HG03045 (cell line): Measurements from ENCODE around the gene BMERB1.
"Not testable (repeated sequence)": the region's sequence is repeated elsewhere in the genome, so short reads cannot be mapped to it uniquely, and the experiment has no call there.

Experiments
- ATAC-seq: cut with Tn5 transposase; IDR thresholded peaks from one replicate; pipeline ENCODE4 v1.9.1; 2021; ENCODE audit warnings: mild to moderate bottlenecking, moderate library complexity; ENCODE audit not compliant: unreplicated experiment

The BMERB1 gene

GRCh38 chr16:15422222-15422621, 12.2 kb upstream of the BMERB1 start:
- no peak for ATAC-seq

- ATAC-seq = no peak
These were observed 8.5 kb upstream of the BMERB1 start for GRCh38 chr16:15425861-15426260.

- ATAC-seq = no peak
These were observed 7.6 kb upstream of the BMERB1 start for GRCh38 chr16:15426796-15427195.

GRCh38 chr16:15427648-15428239, 6.6 kb upstream of the BMERB1 start:
- ATAC-seq = no peak

- not testable (repeated sequence) for ATAC-seq
These were observed 3.5 kb upstream of the BMERB1 start for GRCh38 chr16:15430884-15431283.

DNA sequence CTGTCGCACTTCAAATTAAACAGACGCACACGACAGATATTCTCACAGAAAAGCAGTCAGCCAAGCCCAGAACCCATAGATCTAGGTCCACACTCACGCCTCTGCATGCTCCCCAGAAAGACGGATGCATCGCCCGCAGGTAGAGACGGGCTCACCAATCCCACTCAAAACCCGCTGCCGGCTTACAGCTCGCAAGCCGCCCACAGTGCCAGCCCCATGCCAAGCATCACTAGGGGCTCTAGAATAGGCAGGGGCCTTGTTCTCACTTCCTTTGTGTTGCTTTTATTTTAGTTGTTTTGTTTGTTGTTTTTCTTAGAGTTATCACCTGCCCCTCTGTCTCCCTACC, 336 bp upstream of the BMERB1 start:
- no peak for ATAC-seq

DNA sequence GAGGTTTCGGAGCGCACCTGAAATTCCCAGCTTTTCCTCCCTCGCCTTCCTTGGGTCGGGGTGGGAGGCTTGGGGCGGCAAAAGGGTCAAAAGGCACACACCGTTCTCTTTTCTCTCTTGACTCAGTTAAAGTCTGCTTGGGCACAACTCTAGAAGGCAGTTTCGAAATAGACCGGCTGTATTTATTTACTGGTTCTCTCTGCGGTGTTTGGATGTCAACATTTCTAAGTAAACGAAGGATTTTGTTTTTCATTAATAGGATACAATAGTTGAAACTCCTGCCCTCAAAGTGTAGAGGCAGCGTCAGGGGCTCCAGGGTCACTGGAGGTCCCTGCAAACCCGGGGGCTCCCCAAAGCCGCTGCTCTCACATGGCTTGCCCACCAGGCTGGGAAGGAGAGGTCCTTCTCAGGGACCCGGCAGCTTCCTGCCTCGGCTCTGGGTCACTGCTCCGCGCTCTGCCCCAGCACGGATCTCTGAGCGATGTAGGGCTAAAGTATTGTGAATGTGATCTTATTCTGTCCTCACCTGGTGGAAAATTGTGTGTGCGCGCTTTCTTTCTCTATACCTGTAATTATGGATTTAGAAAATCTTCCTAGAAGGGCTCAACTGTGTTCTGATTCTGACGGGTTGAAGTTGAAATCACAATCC, 952 bp downstream of the BMERB1 start:
- no peak for ATAC-seq

GRCh38 chr16:15439102-15439501, 4.7 kb downstream of the BMERB1 start:
- no peak for ATAC-seq

DNA sequence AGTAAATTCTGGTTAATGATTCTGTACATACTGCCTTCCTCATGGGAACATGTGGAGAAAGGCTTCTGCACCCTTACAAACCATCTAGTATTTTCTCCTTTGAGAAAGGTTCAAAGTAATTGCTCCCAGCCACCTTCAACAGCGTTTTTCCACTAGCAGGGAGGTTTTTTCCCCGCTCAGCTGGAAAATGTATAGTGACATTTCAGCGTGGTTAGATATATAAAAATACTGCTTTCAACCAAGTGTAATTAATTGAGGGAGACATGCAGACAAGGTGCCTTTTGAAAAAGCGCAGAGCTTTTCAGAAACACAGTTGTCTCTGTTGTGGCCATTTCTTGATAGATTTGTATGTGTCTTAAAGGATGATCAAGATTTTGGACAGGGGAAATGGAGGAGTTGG, 5.1 kb downstream of the BMERB1 start:
- no peak for ATAC-seq

DNA sequence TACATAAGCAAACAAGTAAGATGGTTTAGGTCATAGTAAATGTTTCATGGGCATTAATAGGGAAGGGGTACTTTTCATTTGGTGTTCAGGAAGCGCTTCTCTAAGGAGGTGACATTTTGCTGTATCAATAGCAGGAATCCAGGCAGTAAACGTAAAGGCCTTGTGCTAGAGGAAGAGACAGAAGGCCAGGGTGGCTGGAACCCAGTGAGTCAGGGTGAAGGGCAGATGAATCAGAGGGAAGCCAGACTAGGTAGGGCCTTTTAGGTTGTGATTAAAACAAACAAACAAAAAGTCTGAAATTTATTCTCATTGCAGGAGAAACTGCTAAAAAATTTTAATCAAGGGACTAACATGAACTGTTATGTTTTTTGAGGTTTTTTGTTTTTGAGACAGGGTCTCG, 6.5 kb downstream of the BMERB1 start:
- ATAC-seq = no peak

- not testable (repeated sequence) for ATAC-seq
These were observed 7.8 kb downstream of the BMERB1 start for GRCh38 chr16:15442140-15442539.

DNA sequence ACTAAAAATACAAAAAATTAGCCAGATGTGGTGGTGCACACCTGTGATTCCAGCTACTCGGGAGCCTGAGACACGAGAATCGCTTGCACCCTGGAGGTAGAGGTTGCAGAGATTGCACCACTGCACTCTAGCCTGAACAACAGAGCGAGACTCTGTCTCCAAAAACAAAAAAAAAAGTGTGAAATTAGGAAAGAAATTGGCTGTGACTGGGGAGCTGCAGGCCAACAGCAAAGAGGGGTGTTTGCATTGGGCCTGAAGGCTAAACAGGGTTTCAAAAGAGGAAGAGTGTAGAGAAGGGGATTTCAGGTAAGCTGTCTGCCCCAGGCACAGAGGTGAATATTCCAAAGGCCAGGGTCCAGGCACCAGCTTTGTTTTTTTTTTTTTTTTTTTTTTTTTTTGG, 9.4 kb downstream of the BMERB1 start:
- no peak for ATAC-seq

- no peak for ATAC-seq
These were observed 9.9 kb downstream of the BMERB1 start for GRCh38 chr16:15444264-15444663.

- ATAC-seq = no peak
These were observed 11.1 kb downstream of the BMERB1 start for GRCh38 chr16:15445450-15445849.

GRCh38 chr16:15446901-15447300, 12.5 kb downstream of the BMERB1 start:
- no peak for ATAC-seq

DNA sequence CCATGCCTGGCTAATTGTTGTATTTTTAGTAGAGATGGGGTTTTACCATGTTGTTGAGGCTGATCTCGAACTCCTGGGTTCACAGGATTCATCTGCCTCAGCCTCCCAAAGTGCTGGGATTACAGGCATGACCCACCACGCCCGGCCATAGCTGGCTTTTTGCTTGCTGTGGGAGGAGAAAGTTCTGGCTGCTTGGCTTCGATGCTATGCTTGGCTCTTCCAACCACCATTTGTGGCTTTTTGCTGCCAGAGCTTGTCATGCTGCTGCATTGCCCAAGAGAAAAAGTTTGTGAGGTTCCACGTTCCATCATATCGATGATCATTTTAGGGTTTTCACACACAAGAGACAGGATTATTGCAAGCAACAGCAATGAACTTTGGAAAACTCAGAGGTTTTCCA, 16.2 kb downstream of the BMERB1 start:
- ATAC-seq = no peak

DNA sequence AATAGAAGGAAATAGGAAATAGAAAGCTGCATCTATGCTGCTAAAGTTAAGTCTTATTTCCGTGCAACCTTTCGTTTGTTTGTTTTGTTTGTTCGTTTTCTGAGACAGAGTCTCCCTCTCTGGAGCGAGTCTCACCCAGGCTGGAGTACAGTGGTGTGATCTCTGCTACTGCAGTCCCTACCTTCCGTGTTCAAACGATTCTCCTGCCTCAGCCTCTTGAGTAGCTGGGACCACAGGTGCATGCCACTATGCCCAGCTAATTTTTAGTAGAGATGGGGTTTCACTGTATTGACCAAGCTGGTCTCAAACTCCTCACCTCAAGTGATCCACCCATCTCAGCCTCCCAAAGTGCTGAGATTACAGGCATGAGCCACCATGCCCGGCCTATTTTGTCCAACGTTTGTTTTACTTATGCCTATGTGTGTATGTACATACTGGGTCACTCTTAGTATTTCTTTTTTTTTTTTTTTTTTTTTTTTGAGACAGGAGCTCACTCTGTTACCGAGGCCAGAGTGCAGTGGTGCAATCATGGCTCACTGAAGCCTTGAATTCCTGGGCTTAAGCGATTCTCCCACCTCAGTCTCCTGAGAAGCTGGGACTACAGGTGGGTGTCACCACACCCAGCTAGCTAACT, 16.8 kb downstream of the BMERB1 start:
- no peak for ATAC-seq

DNA sequence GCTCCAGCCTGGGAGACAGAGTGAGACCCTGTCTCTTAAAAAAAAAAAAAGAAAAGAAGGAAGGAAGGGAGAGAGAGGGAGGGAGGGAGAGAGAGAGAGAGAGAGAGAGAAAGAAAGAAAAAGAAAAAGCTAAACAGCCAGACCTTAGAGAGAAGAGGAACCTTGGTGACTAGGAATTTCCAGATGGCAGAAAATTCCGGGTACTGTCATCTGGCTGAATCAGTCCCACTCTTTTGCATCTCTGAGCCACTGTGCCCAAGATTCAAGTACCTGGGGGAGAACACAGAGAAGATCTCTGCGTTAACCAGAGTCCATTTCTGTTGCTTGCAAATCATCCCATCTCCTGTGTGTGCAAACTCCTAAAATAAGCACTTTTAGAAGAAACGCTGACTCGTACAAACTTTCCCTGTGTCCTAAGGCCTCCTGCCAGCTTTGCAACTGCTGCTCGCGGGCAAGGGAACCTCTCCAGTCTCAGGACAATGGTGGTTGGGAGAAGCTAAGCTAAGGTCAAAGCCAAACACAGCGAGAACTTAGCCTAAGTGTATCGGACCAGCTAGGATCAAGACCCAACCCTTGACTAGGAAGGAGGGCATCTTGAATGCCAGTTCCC, 18.0 kb downstream of the BMERB1 start:
- no peak for ATAC-seq

GRCh38 chr16:15453296-15453695, 18.9 kb downstream of the BMERB1 start:
- not testable (repeated sequence) for ATAC-seq

GRCh38 chr16:15454933-15455332, 20.5 kb downstream of the BMERB1 start:
- ATAC-seq = not testable (repeated sequence)

DNA sequence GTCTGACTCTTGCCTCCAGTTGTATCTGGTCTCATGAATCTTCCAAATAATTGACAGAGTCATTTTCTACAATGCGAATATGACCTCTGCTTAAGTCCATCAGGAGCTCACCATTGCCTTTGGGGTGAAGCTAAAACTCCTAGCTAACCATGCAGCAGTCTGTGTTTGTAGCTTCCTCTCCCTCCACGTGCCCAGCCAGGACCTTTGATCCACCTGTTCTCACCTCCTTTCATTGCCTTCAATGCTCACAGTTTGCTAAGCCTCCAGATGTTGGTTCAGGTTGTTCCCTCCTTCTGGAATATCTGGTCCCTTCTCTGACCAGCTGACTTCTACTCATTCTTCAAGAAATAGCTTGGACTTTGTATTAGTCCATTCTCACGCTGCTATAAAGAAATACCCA, 23.0 kb downstream of the BMERB1 start:
- no peak for ATAC-seq

DNA sequence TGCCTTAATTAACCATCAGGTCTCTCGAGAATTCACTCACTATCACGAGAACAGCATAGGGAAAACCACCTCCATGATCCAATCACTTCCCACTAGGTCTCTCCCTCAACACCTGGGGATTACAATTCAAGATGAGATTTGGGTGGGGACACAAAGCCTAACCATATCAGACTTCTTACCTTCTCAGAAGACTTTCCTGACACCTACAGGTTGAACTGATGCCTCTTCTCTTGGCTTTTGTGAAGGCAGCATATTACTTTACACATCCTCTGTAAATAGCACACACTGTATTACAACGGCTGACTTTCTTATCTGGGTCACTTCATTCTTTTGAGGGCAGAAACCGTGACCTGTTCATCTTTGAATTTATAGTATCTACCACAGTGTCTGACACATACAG, 23.6 kb downstream of the BMERB1 start:
- no peak for ATAC-seq
